Prostate gland (tissue), 2 donors: ENCODE data around the gene AMZ2.

ENCODE experiments used
- POLR2A ChIP-seq: fragments of 450-650 bp; IDR thresholded peaks from one replicate; pipeline ENCODE4 v1.6.1; 2016; ENCODE audit warnings: antibody characterized with exemption, mild to moderate bottlenecking
- POLR2AphosphoS5 ChIP-seq: sonication (generic); formaldehyde crosslinking; IDR thresholded peaks from one replicate; pipeline ENCODE4 v1.6.1; 2017; ENCODE audit warnings: antibody characterized with exemption
- TF ChIP-seq, protein P1 (sequence below), 4 experiments: fragments of 200-600 bp in 2 of 4; fragments of 450-650 bp in 2 of 4; sonication (generic) in 2 of 4; IDR thresholded peaks; 1 replicate in 3 of 4; 2 replicates in 1 of 4; pipeline ENCODE4 v1.5.1; 2016 to 2019; ENCODE audit warnings: antibody characterized with exemption in 4 of 4, mild to moderate bottlenecking in 2 of 4, moderate library complexity in 2 of 4

- TF ChIP-seq, protein P1, sequence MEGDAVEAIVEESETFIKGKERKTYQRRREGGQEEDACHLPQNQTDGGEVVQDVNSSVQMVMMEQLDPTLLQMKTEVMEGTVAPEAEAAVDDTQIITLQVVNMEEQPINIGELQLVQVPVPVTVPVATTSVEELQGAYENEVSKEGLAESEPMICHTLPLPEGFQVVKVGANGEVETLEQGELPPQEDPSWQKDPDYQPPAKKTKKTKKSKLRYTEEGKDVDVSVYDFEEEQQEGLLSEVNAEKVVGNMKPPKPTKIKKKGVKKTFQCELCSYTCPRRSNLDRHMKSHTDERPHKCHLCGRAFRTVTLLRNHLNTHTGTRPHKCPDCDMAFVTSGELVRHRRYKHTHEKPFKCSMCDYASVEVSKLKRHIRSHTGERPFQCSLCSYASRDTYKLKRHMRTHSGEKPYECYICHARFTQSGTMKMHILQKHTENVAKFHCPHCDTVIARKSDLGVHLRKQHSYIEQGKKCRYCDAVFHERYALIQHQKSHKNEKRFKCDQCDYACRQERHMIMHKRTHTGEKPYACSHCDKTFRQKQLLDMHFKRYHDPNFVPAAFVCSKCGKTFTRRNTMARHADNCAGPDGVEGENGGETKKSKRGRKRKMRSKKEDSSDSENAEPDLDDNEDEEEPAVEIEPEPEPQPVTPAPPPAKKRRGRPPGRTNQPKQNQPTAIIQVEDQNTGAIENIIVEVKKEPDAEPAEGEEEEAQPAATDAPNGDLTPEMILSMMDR (IDR thresholded peaks at IDR 0.05), result no peak
- TF ChIP-seq POLR2AphosphoS5 (no peak), POLR2A (no peak)
Measured at GRCh38 chr17:68238164-68238870, 9.5 kb upstream of the AMZ2 start.
